ENCODE data around the gene KIAA0825. TPM values are rescaled to one million over a fixed set of nuclear protein-coding genes. Genes with fewer than 3 reads are reported as not detected.

KIAA0825 gene
- polyA plus RNA-seq, 4 donors, result 4.2 to 5.4 (median 5.0) TPM

DNA sequence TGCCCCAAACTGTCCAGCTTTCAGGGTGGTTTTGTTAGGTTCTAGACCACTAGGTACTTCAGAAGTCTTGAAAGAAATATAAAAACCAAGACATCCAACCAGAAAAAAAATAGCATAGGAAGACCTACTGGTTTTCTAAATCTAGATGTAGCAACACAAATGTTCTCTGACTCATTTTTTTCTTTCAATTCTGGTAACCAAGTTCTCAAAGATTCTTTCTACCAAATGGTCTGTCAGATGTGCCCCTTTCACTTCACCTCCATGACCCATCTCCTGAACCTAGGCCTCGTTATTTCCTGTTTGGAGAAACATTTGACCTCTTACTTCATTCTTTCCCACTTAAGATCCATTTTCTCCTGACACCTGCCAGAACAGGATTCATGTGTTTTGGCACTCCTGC lies 355.3 kb downstream of the KIAA0825 start:
- DNase-seq (ENCODE audit: low read depth in 4 of 4, low spot score in 3 of 4), result no peak

GRCh38 chr5:94260096-94260495 lies 358.3 kb downstream of the KIAA0825 start:
- DNase-seq (ENCODE audit: low read depth in 4 of 4, low spot score in 3 of 4), result no peak

DNA sequence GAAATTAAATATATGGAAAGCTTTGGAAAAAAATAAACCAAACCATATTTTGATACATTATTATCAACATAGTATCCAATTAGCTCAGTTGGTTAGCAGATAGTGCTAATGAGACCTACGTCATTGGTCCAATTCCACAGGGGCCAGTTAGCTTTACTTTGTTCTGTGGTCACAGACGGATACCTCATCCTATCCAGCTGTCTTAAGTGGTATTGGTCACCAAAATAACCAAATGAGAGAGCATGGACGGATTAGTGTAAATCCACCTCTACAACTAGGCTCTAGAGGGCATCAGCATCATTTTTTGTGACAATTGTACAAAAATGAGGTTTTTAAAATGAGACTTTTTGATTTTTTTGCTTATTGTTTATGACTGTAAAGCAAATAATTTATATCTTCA lies 364.2 kb downstream of the KIAA0825 start:
- DNase-seq (ENCODE audit: low read depth in 4 of 4, low spot score in 3 of 4), result no peak

- no peak for DNase-seq (ENCODE audit: low read depth in 4 of 4, low spot score in 3 of 4)
These were observed 367.4 kb downstream of the KIAA0825 start for GRCh38 chr5:94250985-94251384.

DNA sequence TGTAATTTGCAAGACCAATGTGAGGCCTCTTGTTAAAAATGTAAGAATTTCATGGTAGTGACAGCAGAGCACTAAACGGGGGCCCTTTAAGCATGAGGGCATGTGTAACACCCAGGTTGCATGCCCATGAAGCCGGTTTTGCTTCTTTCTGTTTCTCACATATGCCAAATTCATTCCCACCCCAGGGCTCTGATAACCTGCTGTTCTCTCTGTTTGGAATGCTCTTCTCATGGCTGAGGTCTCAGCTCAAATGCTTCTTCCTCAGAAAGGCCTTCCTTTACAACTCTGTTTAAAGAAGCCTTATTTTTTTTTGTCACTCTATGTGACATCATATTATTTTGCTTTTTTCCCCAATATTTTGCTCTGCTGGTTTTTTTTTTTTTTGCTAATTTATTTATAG lies 369.0 kb downstream of the KIAA0825 start:
- DNase-seq (ENCODE audit: low read depth in 4 of 4, low spot score in 3 of 4), result no peak

DNA sequence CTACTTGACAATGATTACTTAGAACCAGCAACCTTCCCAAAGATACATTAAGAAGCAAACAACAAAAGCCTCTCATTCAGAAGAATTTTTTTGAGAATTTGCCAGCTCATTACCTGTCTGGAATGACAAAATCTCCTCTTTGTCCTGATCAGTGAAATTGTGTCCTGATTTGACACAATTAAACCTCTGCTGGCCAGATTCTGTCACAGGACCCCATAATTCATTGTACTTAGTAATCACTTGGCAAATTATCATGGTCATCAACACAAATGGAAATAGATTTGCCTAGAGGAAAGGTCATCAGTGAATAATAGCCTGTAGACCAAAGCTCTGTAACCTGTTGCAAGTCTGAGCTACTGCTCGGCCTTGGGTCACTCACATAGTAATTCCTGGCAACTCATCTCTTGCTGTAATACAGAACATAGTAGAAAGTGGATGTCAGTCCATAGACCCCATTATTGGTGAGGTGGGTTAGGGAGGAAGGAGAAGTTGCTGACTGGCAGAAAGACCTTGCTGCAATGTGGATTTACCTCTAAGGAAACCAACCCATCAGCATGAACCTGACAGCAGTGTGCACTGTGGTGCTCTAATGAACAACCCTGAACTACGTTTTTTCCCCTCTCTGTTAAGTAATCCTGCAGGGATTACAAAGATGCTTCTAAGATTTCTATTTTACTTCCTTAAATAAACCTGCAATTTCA lies 370.1 kb downstream of the KIAA0825 start:
- no peak for DNase-seq (ENCODE audit: low read depth in 4 of 4, low spot score in 3 of 4)

DNA sequence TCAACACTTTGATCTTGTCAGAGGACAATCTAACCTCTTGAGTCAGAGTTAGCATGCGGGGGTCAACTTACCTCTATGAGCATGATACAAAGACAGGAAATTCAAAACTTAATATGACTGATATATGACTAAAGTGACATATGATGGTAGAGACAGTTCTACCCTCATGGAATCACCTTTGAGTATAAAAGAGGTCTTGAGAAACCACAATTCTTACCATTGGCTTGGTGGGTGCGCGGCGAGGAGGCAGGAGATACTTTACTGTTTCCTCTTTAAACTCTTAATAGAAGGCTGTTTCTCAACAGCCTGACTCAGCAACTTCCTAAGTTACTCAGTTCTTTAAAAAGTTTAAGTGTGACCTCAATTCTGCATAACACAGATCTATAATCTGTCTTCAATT lies 372.8 kb downstream of the KIAA0825 start:
- no peak for DNase-seq (ENCODE audit: low read depth in 4 of 4, low spot score in 3 of 4)

DNA sequence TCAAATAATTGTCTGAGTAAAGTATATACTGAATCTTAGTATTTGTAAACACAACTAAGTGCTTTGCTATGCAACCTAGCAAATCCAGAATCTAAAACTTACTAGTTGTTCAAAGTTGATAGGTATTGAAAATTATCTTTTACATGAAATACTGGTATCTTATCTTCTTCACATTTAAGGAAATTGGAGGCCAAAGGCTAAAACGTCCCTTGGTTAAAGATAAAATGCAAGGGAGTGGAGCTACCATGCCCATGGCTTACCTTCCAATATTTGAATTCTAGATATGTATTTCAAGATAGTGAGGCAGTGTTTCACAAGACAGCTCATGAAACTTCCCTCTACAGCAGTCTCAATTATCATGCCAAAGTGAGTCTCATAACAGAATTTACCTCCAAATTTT lies 373.5 kb downstream of the KIAA0825 start:
- DNase-seq (ENCODE audit: low read depth in 4 of 4, low spot score in 3 of 4), result no peak

DNA sequence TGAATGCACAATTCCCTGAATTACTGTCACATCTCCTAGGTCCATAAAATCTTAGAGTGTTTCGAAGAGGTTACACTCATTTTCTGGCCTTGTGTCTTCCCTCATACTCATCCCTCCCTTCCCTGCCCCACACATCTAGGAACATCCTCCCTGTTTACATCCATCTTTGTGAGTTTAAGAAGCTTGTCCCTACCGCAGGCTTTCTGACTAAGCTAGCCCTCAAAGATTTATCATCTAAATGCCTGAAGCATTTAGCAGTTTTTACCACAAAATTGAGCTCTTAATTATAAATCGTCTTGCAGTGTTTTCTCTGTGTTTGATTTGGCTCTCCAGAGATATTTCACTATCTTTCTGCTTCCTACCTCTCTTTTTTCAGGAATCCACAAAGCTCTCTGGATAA lies 374.8 kb downstream of the KIAA0825 start:
- DNase-seq (ENCODE audit: low read depth in 4 of 4, low spot score in 3 of 4), result no peak

DNA sequence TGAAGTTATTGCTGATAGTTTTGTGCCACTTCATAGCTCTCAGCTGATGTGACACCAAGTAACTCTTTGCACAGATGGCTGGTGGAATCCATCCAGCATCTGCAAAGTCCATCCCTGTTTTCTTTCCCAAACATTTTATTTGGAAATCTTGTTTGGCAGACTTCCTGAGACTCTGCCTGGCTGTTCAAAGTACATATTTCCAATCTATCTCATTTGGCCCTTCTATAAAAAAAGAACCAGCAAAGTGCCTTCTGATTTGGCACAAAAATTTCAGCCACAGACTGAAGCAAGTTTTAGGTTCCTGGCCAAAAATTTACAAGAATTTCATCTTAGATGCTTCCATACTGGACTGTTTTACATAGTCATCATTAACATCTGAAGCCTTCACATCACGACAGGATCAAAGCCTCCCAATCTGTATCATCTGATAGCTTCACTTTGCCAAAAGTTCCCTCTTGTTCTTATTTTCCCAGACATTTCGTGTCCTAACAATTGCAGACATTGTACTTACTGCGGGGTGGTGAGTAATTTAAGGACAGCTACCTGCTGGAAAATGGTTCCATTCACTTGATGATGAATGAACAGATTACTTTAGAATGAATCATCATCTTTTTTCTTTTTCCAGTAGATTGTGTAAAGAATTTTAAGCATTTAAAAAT lies 377.3 kb downstream of the KIAA0825 start:
- no peak for DNase-seq (ENCODE audit: low read depth in 4 of 4, low spot score in 3 of 4)

DNA sequence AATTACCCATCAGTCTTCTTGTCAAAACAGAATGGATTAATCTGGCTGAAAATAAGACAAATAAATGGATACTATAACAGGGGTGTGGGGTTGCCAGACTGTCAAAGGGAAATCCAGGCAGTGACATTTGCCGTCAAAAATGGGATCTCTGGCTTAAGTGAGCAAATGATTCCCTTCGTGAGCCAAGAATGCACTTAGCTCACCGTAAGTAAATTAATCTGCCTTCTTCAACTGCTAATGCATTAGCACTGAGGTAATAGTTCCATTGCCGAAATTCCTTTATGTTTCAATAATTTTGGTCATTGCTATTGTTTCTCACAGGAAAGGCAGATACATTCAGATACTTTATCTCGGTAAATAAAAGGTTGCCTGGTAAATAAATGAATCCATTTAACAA lies 377.8 kb downstream of the KIAA0825 start:
- no peak for DNase-seq (ENCODE audit: low read depth in 4 of 4, low spot score in 3 of 4)

DNA sequence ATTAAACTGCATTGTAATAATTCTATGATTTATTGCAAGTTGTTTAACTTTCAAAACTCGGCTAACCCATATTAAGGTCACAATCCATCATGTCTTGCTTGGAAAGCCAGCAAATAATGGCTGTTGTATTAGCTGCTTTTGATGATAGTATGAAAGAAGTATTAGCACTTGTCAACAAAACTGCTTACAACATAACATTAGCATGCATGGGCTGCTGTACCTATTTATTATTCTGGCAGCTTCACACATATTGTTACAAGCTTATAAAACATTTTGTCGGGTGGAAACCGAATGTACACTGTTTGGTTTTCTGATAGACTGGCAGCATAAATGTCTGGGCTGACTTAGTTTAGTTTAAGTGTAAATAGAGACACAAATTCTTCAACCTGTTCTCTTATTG lies 378.3 kb downstream of the KIAA0825 start:
- no peak for DNase-seq (ENCODE audit: low read depth in 4 of 4, low spot score in 3 of 4)

DNA sequence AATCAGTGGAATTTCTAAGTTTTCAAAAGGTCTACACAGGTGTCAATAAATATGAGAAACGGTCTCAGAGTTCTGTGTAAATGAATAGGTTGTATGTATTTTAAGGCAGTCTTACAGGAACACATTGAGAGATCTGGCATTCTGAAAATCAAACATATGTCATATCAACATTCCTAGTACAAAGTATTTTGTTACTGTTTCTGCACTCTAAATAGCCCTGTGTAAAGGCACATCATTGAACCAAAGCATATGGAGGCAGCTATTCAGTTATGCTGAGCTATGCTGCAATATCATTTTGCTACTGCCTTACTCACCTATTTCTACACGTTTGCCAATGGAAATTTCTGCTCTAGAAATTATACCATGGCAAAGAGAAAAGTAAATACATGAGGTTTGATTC lies 379.1 kb downstream of the KIAA0825 start:
- no peak for DNase-seq (ENCODE audit: low read depth in 4 of 4, low spot score in 3 of 4)

DNA sequence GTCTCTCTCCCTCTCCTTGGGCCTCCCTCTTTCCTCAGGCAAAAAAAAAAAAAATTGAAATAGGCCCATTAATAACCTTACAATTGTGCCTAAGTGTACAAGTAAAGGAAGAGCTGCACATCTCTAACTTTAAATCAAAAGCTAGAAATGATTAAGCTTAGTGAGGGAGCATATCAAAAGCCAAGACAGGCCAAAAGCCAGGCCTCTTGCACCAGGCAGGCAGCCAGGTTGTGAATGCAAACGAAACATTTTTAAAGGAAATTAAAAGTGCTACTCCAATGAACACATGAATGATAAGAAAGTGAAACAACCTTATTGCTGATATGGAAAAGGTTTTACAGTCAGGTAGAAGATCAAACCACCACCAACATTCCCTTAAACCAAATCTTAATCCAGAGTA lies 383.4 kb downstream of the KIAA0825 start:
- no peak for DNase-seq (ENCODE audit: low read depth in 4 of 4, low spot score in 3 of 4)

DNA sequence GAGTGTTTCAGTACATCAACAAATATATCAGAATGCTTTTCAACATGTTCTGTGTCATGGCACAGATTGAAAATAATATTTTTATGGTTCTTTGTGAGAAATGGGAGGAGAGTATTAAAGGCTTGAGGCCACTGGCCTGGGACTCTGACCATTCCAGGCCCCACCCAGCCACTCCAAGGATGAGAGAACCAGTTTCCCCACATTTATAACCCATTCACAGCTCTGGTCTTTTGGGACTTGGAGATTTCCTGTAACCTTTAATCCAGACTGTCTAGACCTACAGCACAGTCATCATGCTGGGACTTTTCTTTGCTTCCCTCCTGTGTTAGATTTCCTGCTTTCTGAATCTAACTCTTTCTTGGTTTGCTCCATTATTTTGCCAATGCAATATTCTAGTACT lies 389.6 kb downstream of the KIAA0825 start:
- no peak for DNase-seq (ENCODE audit: low read depth in 4 of 4, low spot score in 3 of 4)

DNA sequence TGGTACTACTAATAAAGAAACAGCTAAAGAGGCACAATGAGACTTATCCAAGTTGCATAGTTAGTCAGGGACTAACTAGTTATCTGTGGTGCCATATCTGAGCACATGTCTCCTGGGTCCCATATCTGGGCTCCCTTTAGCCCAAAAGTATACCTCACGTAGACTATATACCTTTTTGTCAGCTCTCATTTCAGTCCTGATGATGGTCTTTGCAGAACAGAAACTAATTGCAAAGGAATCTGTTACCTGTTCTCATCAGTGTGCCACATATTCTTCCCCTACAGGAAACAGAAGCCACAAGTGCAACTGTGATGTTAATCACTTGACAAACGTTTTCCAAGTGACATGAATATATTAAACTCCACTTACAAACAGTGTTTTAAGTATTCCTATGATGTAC lies 395.2 kb downstream of the KIAA0825 start:
- no peak for DNase-seq (ENCODE audit: low read depth in 4 of 4, low spot score in 3 of 4)

- no peak for DNase-seq (ENCODE audit: low read depth in 4 of 4, low spot score in 3 of 4)
These were observed 400.0 kb downstream of the KIAA0825 start for GRCh38 chr5:94218374-94218773.

DNA sequence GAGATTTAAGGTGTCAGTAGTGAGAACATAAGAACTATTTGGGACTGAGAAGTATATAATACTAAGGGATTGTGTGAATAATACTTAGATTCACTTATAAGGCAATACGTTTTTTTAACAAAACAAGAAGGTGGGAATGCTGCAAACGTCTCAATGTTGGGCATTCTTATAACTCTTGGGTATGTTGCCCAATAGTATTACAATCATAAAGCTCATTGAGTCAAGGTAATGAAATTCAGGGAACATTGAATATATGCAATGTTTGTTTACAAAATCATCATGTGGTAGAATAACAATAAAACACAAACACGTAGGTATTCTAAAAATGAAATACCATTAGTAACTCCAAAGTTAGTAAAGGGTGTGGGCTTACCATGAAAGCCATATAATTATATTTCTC lies 400.7 kb downstream of the KIAA0825 start:
- DNase-seq (ENCODE audit: low read depth in 4 of 4, low spot score in 3 of 4), result no peak

DNA sequence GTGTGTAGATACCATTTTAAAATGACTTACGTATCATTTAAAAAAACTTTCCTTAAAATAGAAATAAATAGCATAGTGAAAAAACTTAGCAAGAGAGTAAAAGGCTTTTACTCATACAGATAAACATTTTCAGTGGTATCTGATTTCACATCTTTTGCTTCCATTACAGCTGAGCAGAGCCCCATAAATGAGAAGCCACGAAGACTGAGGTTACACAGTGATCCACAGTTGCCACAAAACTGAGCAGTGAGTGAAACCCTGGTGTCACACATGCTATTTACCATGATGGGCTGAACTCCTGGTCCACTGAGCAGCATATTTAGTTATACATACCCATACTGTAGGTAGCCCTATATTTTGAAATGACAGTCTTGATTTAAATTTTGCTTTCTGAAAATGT lies 401.2 kb downstream of the KIAA0825 start:
- no peak for DNase-seq (ENCODE audit: low read depth in 4 of 4, low spot score in 3 of 4)

- no peak for DNase-seq (ENCODE audit: low read depth in 4 of 4, low spot score in 3 of 4)
These were observed 405.9 kb downstream of the KIAA0825 start for GRCh38 chr5:94212476-94212875.

GRCh38 chr5:94209774-94210355 lies 408.5 kb downstream of the KIAA0825 start:
- no peak for DNase-seq (ENCODE audit: low read depth in 4 of 4, low spot score in 3 of 4)

DNA sequence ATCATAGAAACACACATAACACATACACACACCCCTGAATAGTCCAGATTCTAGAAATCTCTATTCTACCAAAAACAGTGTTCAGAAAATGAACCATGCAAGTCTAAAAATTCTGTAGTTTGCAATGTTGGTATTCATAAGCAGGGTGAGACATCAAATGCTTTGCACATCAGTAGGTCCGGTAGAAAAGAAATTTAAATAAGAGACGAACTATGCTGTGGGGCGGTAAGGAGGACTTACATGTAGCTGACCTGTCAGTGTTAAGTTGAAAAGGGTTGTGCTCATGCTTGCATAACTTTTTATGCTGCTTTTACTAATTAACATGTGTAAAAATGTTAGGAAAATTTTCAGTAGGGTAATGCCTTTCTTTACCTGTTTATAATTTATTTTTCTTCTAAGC lies 409.1 kb downstream of the KIAA0825 start:
- DNase-seq (ENCODE audit: low read depth in 4 of 4, low spot score in 3 of 4), result no peak

Data from right renal pelvis (tissue), 4 donors.